PC-9 (cell line): ENCODE results near the gene DUSP19.

Experiments used
- CTCF ChIP-seq: fragments of 200-600 bp; sonication (generic); conservative IDR thresholded peaks from 2 replicates; pipeline ENCODE4 v1.6.1; 2017; ENCODE audit warnings: mixed run types, antibody characterized with exemption, mild to moderate bottlenecking, moderate library complexity
- EZH2 ChIP-seq: fragments of 200-600 bp; sonication (generic); IDR thresholded peaks from 2 replicates; pipeline ENCODE4 v1.8.0; 2017; ENCODE audit warnings: antibody characterized with exemption, low read depth

GRCh38 chr2:183089192-183089851 is 10.8 kb downstream of the DUSP19 start:
- TF ChIP-seq CTCF (no peak), EZH2 (no peak)
